ENCODE data around the gene PYGB.

- TF ChIP-seq CTCF (IDR thresholded peaks at IDR 0.05): no peak
- TF ChIP-seq POLR2A (IDR thresholded peaks at IDR 0.05): no peak
These were observed 38.5 kb upstream of the PYGB start for GRCh38 chr20:25209400-25209799.

Data from tibial nerve (tissue), 3 donors.